Stimulated activated CD8-positive, alpha-beta memory T cell treated with anti-CD3 and anti-CD28 coated beads, Interleukin-15, amount 100 ng/mL, for 4 hours (primary cell): ENCODE data around the gene GAS6.

Experiments
- DNase-seq, 2 donors: peaks; one replicate each; pipeline ENCODE4 v3.0.0-alpha.2; 2020; ENCODE audit warnings: low read depth in 2 of 2

The GAS6 gene

DNA sequence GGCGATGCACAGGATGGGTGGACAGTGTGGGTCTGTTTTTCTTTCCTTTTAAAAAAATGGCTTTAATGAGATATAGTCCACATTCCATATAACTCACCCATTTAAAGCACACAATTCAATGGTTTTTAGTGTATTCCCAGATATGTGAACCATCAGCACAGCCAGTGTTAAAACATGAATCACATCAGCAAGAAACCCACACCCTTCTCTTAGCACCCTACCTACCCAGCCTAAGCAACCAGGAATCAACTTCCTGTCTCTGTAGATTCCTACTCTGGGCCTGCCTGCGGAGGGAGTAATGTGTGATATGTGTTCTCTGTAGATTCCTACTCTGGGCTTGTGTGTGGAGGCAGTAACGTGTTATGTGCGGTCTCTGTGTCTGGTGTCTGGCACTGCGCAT is 92.9 kb downstream of the GAS6 start:
- DNase-seq: no peak
